GM18511 (cell line): Measurements from ENCODE around the gene TMEM255B.
"Not testable (repeated sequence)": the region's sequence is repeated elsewhere in the genome, so short reads cannot be mapped to it uniquely, and the experiment has no call there.

Experiments used
- ATAC-seq: cut with Tn5 transposase; IDR thresholded peaks from one replicate; pipeline ENCODE4 v1.9.1; 2021; ENCODE audit warnings: mild to moderate bottlenecking, moderate library complexity; ENCODE audit not compliant: unreplicated experiment

Gene TMEM255B

DNA sequence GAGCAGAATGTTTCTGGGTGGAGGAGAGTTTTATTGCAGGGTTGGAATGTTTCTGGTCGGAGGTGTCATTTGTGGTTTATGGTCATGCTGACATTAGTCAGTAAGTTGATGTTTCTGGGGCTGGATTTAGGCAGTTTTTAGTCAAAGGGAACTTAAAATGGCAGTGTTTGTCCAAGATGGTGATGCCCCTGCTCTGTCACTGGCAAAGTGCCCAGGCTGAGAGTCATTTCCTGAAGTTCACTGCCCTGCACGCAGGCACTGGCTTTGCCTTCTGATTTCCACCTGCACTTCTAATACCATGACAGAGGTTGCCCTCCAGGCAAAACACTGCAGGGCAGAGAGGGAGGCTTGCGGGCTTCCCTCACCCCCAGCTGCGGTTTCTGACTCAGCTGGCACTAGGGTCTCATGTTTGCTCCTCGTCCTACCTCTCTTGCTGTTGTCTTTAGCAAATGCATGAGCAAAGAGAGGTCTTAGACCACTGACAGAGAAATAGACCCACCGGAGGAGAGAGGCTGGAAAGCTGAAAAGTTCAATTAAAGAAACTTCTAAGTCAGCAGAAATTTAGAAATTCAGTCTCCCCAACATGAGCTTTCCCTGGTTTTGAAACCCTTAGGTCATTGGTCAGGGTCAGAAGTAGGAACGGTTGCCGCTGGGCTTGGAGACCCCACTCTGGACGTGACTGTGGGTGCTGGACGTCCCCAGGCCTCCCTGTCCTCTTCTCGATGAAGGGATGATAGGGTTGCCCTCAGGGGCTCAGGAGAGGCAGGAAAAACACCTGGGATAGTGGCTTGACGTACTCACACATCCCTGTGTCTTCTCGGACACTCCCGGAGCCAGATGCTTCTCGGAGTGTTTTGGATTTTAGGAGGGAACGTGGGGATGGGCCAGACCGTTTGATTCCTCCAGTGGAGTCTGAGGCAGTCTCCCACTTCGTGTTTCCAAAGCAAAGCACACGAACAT, 26.3 kb downstream of the TMEM255B start:
- ATAC-seq = no peak

DNA sequence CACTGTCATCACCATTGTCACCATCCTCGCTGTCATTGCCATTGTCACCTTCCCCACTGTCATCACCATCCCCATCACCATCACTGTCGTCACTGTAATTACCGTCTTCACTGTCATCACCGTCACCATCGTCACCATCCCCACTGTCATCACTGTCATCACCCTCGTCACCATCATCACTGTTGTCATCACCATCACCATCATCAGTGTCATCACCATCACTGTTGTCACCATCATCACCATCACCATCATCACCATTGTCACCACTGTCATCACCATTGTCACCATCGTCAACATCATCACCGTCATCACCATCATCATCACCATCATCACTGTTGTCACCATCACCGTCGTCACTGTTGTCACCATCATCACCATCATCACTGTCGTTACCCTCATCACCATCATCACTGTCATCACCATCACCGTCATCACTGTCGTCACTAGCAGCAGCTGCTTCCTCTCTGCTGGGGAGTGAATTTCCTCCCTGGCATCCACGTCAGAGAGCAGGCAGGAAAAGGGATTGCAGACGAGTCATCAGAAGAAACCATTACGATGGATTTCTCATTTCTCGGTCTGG, 27.3 kb downstream of the TMEM255B start:
- ATAC-seq = no peak

DNA sequence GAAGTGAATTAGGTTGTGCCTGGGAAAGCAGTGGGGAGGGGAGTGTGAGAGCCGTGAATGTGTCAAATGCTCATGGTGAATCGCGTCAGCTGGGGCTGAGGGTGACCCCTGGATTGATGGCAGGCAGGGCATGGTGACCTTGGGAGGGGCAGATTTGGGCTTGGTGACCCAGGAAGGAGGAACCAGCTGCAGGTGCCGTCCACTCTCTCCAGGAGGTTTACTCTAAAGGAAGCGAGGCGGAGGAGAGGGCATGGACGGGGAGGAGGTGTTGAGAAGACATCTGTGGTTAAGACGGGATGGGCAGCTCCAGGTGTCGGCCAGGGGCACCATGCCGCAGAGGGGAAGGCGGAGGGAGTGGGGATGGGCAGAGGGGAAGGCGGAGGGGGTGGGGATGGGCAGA, 28.7 kb downstream of the TMEM255B start:
- no peak for ATAC-seq

DNA sequence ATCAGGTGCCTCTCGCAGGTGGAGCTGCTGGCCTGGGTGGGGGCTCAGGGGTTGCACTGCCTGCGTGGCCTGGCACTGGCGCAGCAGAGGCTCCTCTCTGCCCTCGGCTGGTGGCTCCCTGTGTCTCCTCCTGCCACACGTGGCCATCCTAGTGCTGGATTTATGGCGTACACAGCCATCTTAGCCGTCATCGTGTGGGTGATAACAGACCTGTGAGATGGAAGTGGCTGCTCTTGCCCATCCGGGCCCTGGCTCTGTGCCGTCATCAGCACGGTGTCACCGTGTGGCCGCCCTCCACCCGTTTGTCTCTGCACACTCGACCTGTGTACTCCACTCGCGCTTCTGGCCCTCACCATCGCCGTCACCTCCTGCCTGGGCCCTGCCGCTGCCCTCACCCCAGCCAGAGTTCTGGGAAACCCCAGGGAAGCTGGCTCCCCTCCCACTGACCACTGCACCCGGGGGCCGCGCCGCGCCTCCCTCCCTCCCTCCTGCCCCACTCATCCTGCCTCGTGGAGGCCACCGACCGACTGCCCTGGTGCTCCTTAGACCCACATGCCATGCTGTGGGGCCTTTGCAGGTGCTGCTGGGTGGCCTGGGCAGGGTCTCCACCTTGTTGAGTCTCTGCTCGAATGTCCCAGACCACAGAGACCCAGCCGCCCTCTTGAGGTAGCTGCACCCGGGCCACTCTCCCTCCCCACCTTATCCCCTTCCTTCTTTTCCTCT, 29.5 kb downstream of the TMEM255B start:
- no peak for ATAC-seq

DNA sequence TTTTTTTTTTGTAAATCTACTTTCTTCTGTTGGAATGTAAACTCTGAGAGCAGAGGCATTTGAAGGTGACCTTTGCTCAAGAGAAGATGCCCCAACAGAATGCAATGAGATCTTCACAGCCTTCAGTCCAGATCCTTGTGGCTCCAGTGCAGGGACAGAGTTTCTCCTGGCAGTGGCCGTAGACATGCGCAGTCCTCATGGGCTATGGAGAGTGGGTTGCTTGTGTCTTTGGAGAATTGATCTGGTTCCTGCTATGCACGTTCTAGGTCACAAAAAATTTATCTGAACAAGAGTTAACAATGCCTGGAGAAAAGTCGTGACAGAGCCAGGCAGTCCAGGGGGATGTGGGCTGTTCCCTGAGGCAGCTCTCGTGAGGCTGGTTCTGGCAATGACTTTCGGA, 30.1 kb downstream of the TMEM255B start:
- no peak for ATAC-seq

DNA sequence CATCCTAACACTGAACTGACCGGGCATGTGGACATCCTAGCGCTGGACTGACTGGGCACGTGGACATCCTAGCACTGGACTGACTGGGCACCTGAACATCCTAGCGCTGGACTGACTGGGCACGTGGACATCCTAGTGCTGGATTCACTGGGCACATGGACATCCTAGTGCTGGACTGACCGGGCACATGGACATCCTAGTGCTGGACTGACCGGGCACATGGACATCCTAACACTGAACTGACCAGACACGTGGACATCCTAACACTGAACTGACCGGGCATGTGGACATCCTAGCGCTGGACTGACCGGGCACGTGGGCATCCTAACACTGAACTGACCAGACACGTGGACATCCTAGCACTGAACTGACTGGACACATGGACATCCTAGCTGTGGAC, 30.9 kb downstream of the TMEM255B start:
- ATAC-seq = not testable (repeated sequence)

DNA sequence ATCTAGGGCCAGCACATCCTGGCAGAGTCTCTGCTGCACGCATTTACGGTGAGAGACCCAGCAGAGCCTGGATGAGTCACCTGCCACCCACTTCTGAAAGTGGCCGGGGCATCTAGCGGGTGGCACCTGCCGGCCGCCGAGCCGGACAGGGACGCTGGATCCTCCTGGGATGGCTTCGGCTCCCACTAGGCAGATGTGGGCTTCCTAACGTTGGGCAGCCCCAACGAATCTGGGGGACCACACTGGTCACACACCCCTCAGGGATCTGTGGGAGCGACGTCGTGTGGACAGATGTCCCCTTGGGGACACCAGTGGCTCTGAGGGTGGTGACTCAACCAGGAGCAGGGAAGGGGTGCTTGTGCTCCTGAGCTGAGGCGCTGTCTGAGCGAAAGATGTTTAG, 32.2 kb downstream of the TMEM255B start:
- ATAC-seq = no peak

DNA sequence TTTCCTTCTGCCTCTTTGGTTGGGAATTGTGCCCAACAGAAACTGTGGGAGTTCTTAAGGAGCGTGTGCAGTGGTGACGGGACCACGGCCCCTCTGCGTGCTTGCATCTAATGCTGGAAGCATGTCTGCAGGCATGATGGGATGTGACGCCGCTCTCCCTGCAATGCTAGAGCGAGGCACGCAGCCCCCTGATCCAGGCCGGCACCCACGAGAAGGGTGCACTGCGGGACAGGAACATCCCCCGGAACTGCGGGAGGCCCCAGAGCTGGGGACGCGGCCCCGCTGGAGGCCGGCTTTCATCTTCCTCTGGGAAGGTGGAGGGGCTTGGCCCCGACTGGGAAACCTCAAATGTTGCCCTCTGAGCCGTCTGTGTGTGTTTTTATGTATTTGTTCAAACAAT, 32.7 kb downstream of the TMEM255B start:
- no peak for ATAC-seq

DNA sequence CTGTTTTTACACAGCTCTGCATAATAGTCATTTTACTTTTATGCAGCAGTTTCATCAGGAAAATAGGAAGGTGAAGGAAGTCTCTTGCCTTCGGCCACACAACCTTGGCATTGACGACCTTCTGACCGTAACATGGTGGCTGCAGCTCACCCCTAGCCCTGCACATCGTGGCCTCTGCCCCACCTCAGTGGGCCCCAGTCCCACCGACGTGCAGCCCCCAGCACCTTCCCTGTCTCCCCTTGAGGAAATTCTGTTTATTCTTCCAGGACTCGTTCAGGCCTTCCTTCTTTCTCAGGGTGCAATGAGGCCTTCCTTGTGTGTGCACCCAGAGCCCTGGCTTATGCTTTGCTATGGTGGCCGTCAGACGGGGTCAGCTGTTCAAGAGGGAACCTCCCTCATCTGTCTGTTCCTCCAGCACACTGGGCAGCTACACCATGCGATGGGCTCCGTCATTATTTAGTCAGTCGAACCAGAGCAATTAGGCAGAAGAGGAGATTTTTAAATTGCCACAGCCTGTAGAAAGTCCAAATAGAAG, 33.3 kb downstream of the TMEM255B start:
- no peak for ATAC-seq

DNA sequence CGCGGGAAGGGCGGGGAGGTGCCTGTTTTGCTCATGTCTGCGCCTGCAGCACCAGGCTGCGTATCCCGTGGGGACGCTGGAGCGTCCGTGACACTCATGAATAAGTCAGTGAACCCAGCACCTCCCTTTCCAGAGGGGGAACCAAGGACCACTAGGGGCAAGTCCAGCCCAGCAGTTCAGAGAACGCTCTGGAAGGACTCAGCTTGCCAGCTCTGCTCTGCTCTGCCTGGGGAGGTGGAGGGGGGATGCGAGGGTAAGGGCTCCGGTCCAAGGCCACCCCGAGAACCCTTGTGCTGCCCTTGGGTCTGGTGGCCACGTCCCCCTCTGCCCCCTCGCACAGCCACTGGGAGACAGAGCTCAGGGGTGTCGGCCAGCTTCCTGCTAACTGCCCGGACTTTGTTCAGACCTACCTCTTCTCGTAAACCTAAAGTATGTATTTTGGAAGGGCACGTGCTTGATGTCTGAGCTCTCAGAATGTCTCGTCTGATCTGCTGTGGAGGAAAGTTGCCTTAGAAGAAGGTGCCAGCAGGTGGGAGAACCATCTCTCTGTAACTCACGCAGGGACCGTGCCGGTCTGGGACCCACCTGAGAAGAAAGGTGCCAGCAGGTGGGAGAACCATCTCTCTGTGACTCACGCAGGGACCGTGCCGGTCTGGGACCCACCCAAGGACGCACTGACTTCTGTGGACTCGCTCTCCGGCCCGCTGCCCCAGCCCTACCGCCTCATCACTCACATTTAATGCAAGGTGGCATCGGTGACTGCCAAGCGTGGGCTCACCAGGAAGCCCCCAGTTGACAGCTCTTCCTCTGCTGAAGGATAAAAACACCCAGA, 34.1 kb downstream of the TMEM255B start:
- ATAC-seq = no peak

DNA sequence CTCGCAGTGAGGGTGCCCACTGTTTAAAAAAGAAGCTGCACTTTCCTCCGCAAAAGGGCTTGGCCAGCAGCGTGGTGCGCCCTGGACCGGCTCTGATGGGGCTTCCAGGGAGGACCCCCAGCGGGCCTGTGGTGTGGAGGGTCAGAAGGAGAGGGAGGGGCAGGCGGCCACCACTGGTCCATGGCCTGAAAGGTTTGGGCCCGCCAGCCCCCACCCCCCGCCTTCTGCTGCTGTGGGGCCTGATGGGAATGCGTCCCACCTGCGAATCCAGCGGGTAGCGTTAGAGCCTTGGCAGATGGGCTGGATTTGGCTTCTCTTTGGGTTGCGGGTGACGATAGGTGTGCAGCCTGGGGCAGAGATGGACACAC, 34.7 kb downstream of the TMEM255B start:
- no peak for ATAC-seq

DNA sequence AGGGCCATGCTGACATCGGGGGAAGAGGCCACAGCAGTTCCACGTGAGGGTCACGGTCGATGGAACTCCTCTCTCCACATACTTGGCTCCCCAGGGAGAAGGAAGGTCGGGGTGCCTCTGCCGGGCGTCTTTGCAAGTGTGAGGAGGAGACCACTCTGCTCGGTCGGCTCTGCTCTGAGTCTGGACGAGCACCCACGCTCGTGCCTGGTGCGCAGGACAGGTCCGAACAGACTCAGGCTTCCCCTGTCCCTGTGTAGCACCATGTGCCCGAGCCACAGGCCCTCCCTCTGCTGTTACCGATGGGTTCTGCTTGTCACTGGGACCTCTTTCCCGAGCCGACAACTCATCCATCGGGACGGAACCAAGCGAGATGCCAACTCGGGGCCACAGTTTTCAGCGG, 35.1 kb downstream of the TMEM255B start:
- ATAC-seq = no peak

DNA sequence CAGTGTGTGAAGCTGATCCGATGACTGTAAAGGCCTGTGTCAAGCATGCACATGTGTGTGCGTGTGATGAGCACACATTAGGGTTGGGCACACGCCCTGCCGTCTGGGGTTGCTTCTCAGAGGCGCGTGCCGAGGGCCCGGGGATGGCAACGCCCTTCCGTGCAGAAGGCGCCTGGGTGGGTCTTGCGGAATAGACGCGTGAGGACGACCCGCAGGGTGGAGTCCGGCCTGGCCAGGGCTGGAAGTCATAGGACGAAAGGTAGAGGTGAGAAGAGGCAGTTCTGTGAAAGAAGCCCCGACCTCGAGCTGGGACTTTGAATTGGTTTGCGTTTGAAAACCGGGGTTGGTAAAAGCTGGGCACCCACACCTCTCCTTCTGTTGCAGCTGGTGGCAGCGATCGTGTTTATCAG, 35.7 kb downstream of the TMEM255B start:
- ATAC-seq = no peak

DNA sequence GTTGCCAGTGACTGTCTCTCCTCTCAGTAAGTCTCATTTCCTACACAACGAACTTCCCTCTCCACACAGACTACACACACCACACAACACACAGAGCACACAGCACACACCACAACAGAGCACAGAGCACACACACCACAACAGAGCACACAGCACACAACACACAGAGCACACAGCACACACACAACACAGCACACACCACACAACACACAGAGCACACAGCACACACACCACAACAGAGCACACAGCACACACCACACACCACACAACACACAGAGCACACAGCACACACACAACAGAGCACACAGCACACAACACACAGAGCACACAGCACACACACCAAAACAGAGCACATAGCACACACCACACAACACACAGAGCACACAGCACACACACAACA, 36.3 kb downstream of the TMEM255B start:
- not testable (repeated sequence) for ATAC-seq

DNA sequence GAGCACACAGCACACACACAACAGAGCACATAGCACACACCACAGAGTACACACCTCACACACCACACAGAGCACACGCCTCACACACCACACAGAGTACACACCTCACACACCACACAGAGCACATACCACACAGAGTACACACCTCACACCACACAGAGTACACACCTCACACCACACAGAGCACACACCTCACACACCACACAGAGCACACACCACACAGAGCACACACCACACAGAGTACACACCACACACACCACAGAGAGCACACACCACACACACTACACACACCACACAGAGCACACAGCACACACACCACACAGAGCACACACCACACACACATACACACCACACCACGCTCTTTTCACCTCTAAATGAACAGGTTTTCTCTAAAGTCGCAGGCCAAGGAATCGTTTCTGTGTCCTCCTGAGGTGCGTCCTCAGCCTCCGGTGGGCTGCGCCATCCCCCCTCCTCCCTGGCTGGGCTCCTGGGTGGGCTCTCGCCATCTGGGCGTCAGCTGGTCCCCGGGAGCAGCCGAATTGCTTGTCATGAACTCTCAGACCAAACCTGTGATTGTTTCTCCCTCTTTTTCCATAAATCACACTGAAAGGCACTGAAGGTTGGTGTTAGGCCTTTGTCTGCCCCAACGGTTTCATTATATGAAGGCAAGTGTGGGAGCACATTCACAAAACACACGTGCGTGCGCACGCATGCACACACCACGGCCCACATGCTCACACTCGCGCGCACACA, 37.4 kb downstream of the TMEM255B start:
- no peak for ATAC-seq

DNA sequence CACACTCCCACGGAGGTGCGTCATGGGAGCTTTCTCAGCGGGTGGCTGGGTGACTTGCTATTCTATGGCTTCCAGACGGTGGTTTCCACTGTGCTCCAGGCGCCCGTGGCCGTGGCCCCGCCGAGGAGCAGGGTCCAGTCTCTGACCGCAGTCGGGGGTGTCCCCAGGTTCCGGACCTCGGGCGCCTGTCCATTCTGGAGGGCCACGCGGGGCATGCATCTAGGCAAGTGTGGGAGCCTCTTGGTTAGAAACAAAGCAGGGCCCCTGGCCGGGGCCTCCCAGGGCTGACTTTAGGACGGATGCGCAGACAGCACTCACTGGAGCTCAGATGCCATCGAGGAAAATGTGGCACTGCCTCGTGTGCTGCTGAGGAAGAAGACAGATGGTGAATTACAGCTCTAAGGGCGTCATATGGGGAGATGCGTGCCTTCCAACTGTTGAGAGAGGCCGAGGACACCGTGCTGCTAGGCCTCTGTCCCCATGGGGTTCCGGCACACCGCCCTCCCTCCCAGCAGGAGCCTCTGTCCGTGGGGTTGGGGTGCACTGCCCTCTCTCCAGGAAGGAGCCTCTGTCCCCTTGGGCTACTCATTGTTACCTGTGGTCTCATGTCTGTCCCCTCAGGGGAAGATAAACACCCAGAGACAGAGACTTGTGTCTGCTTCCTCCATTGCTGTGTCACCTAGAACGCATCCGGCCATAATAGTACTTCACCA, 38.1 kb downstream of the TMEM255B start:
- ATAC-seq = no peak

DNA sequence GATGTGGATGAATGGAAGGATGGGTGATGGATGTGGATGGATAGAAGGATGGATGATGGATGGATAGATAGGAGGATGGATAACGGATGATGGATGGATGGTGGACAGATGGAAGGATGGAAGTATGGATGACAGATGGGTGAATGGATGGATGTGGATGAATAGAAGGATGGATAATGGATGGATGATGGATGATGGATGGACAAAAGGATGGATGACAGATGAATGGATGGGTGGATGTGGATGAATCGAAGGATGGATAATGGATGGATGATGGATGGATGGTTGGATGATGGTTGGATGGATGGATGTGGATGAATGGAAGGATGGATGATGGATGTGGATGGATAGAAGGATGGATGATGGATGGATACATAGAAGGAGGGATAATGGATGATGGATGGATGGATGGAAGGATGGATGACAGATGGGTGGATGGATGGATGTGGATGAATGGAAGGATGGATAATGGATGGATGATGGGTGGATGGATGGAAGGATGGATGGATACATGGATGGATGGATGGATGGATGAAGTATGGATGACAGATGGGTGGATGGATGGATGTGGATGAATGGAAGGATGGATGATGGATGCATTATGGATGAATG, 39.3 kb downstream of the TMEM255B start:
- no peak for ATAC-seq

DNA sequence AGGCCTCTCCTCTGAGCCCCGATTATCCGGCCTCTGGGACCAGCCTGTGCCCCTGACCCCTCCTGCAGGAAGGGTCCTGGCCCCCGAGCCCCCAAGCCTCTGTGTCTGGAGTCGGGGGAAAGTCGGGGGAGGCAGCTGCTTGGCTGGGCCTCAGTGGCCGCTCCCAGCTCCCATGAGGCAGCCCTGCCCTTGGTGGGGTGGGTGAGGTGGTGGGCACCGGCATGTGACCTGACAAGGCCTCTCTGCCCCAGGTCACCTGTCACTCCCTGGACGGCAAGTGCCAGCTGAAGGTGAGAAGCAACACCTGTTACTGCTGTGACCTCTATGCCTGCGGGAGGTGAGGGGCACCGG, 41.5 kb downstream of the TMEM255B start:
- no peak for ATAC-seq
